HepG2 (cell line): ENCODE measurements around the gene PARN. TPM values are rescaled to one million over a fixed set of nuclear protein-coding genes. Genes with fewer than 3 reads are reported as not detected.
"Not testable (repeated sequence)": the region's sequence is repeated elsewhere in the genome, so short reads cannot be mapped to it uniquely, and the experiment has no call there.

Experiments used
- ATAC-seq: fragments of 200-7000 bp; cut with Tn5 transposase; 3 replicates; pipeline ENCODE4 v1.9.1; 2020; ENCODE audit warnings: mild to moderate bottlenecking, moderate library complexity
- BruUV-seq: library from RNA; stranded (reverse); fragments of 400-500 nt; replicated peaks from 2 replicates; lab custom pipeline; 2021; lab: Mats Ljungman, UMichigan
- CTCF ChIA-PET: fragments of 300-600 bp; formaldehyde crosslinking; extraction: SDS; loops from one replicate; lab custom pipeline; 2021; ENCODE audit warnings: low total read pairs, inconsistent platforms, low intra/inter-chr PET ratio; lab: Yijun Ruan, JAX
- POLR2A ChIA-PET: fragments of 350-600 bp; sonication (Branson Sonifier 250); formaldehyde crosslinking; loops from one replicate; lab custom pipeline; 2020; ENCODE audit warnings: antibody characterized with exemption, inconsistent platforms; lab: Yijun Ruan, JAX
- DNase-seq: peaks from one replicate; pipeline ENCODE4 v3.0.0-alpha.2; 2015; ENCODE audit warnings: low spot score
- FAIRE-seq: peaks from 3 replicates; lab custom pipeline; 2011; peaks lifted over from hg19 to GRCh38; lab: Jason Lieb, UNC
- H2AFZ ChIP-seq: one replicate; pipeline ENCODE4 v1.6.1; 2011; ENCODE audit warnings: low read length, inconsistent platforms
- H3K27ac ChIP-seq: fragments of 300-600 bp; 3 replicates; pipeline ENCODE4 v1.8.0; 2011; ENCODE audit warnings: mixed run types, mild to moderate bottlenecking, mixed read lengths, low read length, inconsistent platforms; ENCODE audit not compliant: insufficient read depth; ENCODE audit errors: extremely low read length
- H3K27me3 ChIP-seq, 2 experiments: fragments of 200-600 bp in 1 of 2; 2 replicates in 1 of 2; 3 replicates in 1 of 2; pipeline versions ENCODE4 v1.6.0 to v1.8.0; 2011; ENCODE audit warnings: low read length in 2 of 2, mild to moderate bottlenecking in 2 of 2, moderate library complexity in 2 of 2, inconsistent platforms in 1 of 2; ENCODE audit not compliant: insufficient read depth in 2 of 2, control insufficient read depth in 1 of 2
- H3K36me3 ChIP-seq, 2 experiments: fragments of 200-600 bp in 1 of 2; replicated peaks in 1 of 2; 2 replicates in 1 of 2; 3 replicates in 1 of 2; pipeline versions ENCODE4 v1.5.1 to v1.8.0; 2011; ENCODE audit warnings: low read length in 2 of 2, inconsistent platforms in 1 of 2; ENCODE audit not compliant: insufficient read depth in 2 of 2, control insufficient read depth in 1 of 2
- H3K4me1 ChIP-seq: 2 replicates; pipeline ENCODE4 v1.5.1; 2012; ENCODE audit warnings: low read length, inconsistent platforms; ENCODE audit not compliant: insufficient read depth
- H3K4me2 ChIP-seq: 2 replicates; pipeline ENCODE4 v1.6.0; 2011; ENCODE audit warnings: low read depth, low read length, inconsistent platforms
- H3K4me3 ChIP-seq, 3 experiments: fragments of 200-600 bp in 1 of 3; sonication (generic), shearing (Covaris generic) in 1 of 3; replicated peaks in 1 of 3; 2 replicates each; pipeline ENCODE4 v1.5.1; 2011 to 2016; ENCODE audit warnings: low read length in 3 of 3, inconsistent platforms in 2 of 3, low read depth in 2 of 3, mild to moderate bottlenecking in 2 of 3, control low read depth in 1 of 3, mixed read lengths in 1 of 3; ENCODE audit not compliant: insufficient read depth in 1 of 3
- H3K79me2 ChIP-seq: one replicate; pipeline ENCODE4 v1.6.1; 2011; ENCODE audit warnings: low read length, inconsistent platforms; ENCODE audit not compliant: insufficient read depth
- H3K9ac ChIP-seq: 2 replicates; pipeline ENCODE4 v1.6.0; 2011; ENCODE audit warnings: mild to moderate bottlenecking, low read depth, low read length, inconsistent platforms; ENCODE audit not compliant: insufficient read depth
- H3K9me3 ChIP-seq: 2 replicates; pipeline ENCODE4 v1.5.1; 2012; ENCODE audit warnings: mild to moderate bottlenecking, low read length
- H4K20me1 ChIP-seq: 2 replicates; pipeline ENCODE4 v1.6.0; 2011; ENCODE audit warnings: inconsistent platforms, mild to moderate bottlenecking, low read length, moderate library complexity; ENCODE audit not compliant: insufficient read depth
- EP300 ChIP-seq, 3 experiments: sonication (generic) in 1 of 3; formaldehyde crosslinking in 1 of 3; IDR thresholded peaks; 2 replicates each; pipeline versions ENCODE4 v1.5.1 to v1.6.1; 2011 to 2020; ENCODE audit warnings: low read depth in 2 of 3, low read length in 2 of 3, borderline replicate concordance in 1 of 3, improper control_type of control experiment in 1 of 3, mild to moderate bottlenecking in 1 of 3, missing genetic modification reagents in 1 of 3, moderate library complexity in 1 of 3
- HDAC1 ChIP-seq: sonication (generic); formaldehyde crosslinking; IDR thresholded peaks from 2 replicates; pipeline ENCODE4 v1.5.1; 2020; ENCODE audit warnings: mild to moderate bottlenecking, missing genetic modification reagents
- RFX3 ChIP-seq: IDR thresholded peaks from 2 replicates; pipeline ENCODE4 v1.6.1; 2016; ENCODE audit warnings: missing biosample characterization, missing genetic modification reagents
- SNAPC2 ChIP-seq: sonication (generic); formaldehyde crosslinking; IDR thresholded peaks from 2 replicates; pipeline ENCODE4 v1.8.1; 2022; ENCODE audit warnings: mild to moderate bottlenecking, missing genetic modification reagents
- ZBTB7B ChIP-seq: sonication (generic); formaldehyde crosslinking; IDR thresholded peaks from 2 replicates; pipeline ENCODE4 v1.4.0; 2020; ENCODE audit warnings: missing genetic modification reagents
- ZNF264 ChIP-seq: sonication (generic); formaldehyde crosslinking; IDR thresholded peaks from 2 replicates; pipeline ENCODE4 v1.4.0; 2020; ENCODE audit warnings: missing genetic modification reagents
- ZNF331 ChIP-seq: sonication (generic); formaldehyde crosslinking; IDR thresholded peaks from 2 replicates; pipeline ENCODE4 v1.4.0; 2020; ENCODE audit warnings: missing genetic modification reagents
- WGBS: methylation state at CpG from one replicate; pipeline ENCODE4 v1.1.6; 2017; ENCODE audit warnings: low lambda C conversion rate; 5-methylcytosine and 5-hydroxymethylcytosine counted together
- in situ Hi-C: cut with HindIII; loops from 2 replicates; pipeline ENCODE4 v1.10.0; 2017; ENCODE audit warnings: low pct_unique_long_range_greater_than_20kb; ENCODE audit not compliant: extremely low pct_ligation_motif_present
- intact Hi-C: fragments of 100-400 bp; cut with micrococcal nuclease; formaldehyde crosslinking; loops from one replicate; pipeline ENCODE4 v1.10.0; 2022; ENCODE audit not compliant: unreplicated experiment
- polyA plus RNA-seq, 8 experiments: library from polyadenylated mRNA; depleted of rRNA in 3 of 8; stranded (reverse) in 7 of 8; unstranded in 1 of 8; fragments of >200 nt; fragmentation: Illumina TruSeq in 4 of 8; extraction: Trizol in 4 of 8; gene quantifications; 2 replicates each; pipeline versions ENCODE4 v1.2.1 to v1.2.3, GENCODE V29; 2011 to 2016; ENCODE audit warnings: low read depth in 4 of 8, missing spikeins in 1 of 8, mixed read lengths in 1 of 8; ENCODE audit not compliant: insufficient read depth in 1 of 8
- total RNA-seq, 5 experiments: library from RNA; depleted of rRNA; stranded (reverse); fragments of >200 nt; fragmentation: Illumina TruSeq; extraction: Trizol; gene quantifications; 2 replicates each; pipeline ENCODE4 v1.2.3, GENCODE V29; 2016; ENCODE audit warnings: low read depth in 1 of 5
- TF ChIP-seq, protein P1 (sequence below): sonication (generic); formaldehyde crosslinking; conservative IDR thresholded peaks from 2 replicates; pipeline ENCODE4 v1.4.0; 2020; ENCODE audit warnings: missing genetic modification reagents
- TF ChIP-seq, protein P2 (sequence below): sonication (generic); formaldehyde crosslinking; IDR thresholded peaks from 2 replicates; pipeline ENCODE4 v1.9.0; 2021; ENCODE audit warnings: mild to moderate bottlenecking, missing genetic modification reagents

Gene PARN
- total and polyA plus RNA-seq, 2 of the 13 experiments (the other 11 are each of a cell fraction or from before 2014, with no cell fraction given): 13.3 to 47.6 TPM

- WGBS: 55% methylated on average over 15 of the region's 15 CpGs
- BruUV-seq; in situ Hi-C loops; H3K27me3 ChIP-seq; H3K79me2 ChIP-seq; H2AFZ ChIP-seq; H3K9me3 ChIP-seq; H3K36me3 ChIP-seq; H4K20me1 ChIP-seq; CTCF ChIA-PET; TF ChIP-seq EP300 (CRISPR knock-in tag; IDR thresholded peaks at IDR 0.05; ENCODE audit: borderline replicate concordance): not testable (repeated sequence)
- H3K4me1 ChIP-seq: peaks cover 91% of the 10 kb centered on the region
- DNase-seq (peak; percentile 93), FAIRE-seq (peak; percentile 73), ATAC-seq (peak; percentile 3)
- H3K4me2 ChIP-seq: peak overlapping the region; percentile 47
- intact Hi-C loops: loop anchor here (5.0 to 10.0 kb wide), 2 partner anchors 82 to 230 kb away; partner anchors contain the start of genes BFAR and PARN
- H3K4me3 ChIP-seq: peak overlapping the region in 1 of 3 experiments; percentile 7; a peak in 1 of 6 replicates
- H3K27ac ChIP-seq: peak overlapping the region; percentile 69
- H3K9ac ChIP-seq: peak overlapping the region; percentile 46
- POLR2A ChIA-PET: interaction anchor here (1.1 to 1.7 kb wide), 4 partner anchors 68 to 117 kb away, joined by 4 to 8 read pairs (median 6); no protein-coding TSS in a partner anchor
- TF ChIP-seq HDAC1 (peak; percentile 82; the same call in 1 of the 2 replicates), RFX3 (0 out of 2 replicates have a peak, but pooled peaks have one; percentile 11), ZNF331 (0 out of 2 replicates have a peak, but pooled peaks have one; percentile 49), EP300 (IDR thresholded peaks at IDR 0.05; ENCODE audit: low read depth in 2 of 2, low read length in 2 of 2) (peak in 1 of 2 experiments; percentile 42; a peak in 1 of 4 replicates), ZNF264 (CRISPR knock-in tag) (0 out of 2 replicates have a peak, but pooled peaks have one; percentile 68), ZBTB7B (peak; percentile 82), SNAPC2 (CRISPR knock-in tag) (0 out of 2 replicates have a peak, but pooled peaks have one; percentile 90)
- TF ChIP-seq, protein P1, sequence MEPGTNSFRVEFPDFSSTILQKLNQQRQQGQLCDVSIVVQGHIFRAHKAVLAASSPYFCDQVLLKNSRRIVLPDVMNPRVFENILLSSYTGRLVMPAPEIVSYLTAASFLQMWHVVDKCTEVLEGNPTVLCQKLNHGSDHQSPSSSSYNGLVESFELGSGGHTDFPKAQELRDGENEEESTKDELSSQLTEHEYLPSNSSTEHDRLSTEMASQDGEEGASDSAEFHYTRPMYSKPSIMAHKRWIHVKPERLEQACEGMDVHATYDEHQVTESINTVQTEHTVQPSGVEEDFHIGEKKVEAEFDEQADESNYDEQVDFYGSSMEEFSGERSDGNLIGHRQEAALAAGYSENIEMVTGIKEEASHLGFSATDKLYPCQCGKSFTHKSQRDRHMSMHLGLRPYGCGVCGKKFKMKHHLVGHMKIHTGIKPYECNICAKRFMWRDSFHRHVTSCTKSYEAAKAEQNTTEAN (CRISPR knock-in tag): 0 out of 2 replicates have a peak, but pooled peaks have one; percentile 18
- TF ChIP-seq, protein P2, sequence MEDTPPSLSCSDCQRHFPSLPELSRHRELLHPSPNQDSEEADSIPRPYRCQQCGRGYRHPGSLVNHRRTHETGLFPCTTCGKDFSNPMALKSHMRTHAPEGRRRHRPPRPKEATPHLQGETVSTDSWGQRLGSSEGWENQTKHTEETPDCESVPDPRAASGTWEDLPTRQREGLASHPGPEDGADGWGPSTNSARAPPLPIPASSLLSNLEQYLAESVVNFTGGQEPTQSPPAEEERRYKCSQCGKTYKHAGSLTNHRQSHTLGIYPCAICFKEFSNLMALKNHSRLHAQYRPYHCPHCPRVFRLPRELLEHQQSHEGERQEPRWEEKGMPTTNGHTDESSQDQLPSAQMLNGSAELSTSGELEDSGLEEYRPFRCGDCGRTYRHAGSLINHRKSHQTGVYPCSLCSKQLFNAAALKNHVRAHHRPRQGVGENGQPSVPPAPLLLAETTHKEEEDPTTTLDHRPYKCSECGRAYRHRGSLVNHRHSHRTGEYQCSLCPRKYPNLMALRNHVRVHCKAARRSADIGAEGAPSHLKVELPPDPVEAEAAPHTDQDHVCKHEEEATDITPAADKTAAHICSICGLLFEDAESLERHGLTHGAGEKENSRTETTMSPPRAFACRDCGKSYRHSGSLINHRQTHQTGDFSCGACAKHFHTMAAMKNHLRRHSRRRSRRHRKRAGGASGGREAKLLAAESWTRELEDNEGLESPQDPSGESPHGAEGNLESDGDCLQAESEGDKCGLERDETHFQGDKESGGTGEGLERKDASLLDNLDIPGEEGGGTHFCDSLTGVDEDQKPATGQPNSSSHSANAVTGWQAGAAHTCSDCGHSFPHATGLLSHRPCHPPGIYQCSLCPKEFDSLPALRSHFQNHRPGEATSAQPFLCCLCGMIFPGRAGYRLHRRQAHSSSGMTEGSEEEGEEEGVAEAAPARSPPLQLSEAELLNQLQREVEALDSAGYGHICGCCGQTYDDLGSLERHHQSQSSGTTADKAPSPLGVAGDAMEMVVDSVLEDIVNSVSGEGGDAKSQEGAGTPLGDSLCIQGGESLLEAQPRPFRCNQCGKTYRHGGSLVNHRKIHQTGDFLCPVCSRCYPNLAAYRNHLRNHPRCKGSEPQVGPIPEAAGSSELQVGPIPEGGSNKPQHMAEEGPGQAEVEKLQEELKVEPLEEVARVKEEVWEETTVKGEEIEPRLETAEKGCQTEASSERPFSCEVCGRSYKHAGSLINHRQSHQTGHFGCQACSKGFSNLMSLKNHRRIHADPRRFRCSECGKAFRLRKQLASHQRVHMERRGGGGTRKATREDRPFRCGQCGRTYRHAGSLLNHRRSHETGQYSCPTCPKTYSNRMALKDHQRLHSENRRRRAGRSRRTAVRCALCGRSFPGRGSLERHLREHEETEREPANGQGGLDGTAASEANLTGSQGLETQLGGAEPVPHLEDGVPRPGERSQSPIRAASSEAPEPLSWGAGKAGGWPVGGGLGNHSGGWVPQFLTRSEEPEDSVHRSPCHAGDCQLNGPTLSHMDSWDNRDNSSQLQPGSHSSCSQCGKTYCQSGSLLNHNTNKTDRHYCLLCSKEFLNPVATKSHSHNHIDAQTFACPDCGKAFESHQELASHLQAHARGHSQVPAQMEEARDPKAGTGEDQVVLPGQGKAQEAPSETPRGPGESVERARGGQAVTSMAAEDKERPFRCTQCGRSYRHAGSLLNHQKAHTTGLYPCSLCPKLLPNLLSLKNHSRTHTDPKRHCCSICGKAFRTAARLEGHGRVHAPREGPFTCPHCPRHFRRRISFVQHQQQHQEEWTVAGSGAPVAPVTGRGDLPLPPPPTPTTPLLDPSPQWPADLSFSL (CRISPR knock-in tag): peak; percentile 4; the same call in 1 of the 2 replicates
These were observed 227.7 kb downstream of the PARN start for GRCh38 chr16:14402114-14403000.
